ENCODE results near the gene NDUFAF8.

The NDUFAF8 gene

DNA sequence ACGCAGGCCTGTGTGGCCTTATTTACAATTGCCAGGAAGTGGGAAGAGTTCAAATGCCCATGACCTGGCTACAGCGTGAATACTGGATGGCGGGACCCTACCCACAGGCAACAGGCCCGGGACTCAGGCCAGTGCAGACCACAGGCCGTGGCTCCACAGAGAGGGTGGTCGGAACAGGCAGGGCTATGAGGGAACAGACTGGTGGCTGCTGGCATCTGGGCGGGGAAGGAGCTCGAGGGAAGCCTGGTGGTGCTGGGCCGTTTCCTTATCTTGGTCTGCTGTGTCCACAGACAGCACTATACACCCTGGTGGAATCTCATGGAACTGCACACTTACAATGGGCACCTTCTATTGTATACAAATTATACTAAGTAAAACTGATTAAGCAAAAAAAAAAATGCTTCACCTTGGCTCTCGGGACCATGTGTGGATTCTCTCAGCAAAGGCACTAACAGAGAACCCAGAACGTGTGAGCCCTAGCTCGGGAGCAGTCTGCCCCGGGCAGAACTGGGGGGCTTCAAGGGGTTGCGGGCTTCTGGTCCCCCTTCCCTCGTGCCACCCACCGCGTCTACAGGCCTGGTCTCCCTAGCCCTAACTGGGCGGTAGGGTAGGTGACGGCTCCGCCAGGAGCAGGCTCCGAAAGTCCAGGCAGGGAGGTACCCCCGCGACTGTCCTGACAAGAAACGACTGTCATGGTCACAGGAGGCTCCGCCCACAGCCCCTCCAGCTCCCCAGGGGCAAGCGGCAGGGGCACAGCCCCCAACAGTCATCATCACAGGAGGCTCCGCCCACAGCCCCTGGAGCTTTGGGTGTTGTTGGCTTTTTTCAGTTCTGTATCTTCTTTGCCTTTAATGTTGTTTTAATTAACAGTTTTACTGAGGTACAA is 38.2 kb upstream of the NDUFAF8 start:
- peak; percentile 39 for DNase-seq (ENCODE audit: low read depth, low spot score)

DNA sequence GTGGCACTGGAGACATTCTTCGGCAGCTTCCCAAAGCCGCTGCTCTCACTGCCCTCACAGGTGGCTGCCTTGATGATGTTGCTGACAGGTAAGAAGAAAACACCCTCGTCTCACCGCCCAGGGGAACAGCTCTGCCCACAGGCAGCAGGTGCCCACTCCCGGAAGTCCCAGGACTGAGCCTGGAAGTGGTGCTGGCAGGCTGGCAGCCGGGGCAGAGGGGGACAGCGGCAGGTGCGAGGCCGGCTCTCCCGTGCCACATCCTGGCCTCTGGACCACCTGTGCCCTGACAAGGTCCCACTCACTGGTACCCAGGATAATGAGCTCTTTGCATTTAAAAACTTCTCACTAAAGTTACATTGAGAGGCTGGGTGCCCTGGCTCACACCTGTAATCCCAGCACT is 36.8 kb upstream of the NDUFAF8 start:
- DNase-seq (ENCODE audit: low read depth, low spot score): no peak

DNA sequence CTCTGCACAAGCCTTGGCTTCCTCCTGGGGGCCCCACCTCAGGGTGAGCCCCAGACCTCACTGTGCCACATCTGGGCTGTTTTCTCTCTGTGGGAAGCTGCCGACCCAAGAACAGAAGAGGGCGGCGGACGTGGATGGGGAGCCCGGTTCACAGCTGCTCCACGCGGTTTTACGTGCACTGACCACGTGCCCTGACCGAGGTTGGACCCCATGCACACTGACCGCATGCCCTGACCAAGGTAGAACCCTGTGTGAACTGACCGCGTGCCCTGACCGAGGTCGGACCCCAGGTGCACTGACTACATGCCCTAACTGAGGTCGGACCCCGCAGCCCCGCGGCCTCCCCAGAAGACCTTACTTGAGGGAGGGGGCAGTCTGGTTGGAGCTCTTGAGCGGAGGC is 36.0 kb upstream of the NDUFAF8 start:
- no peak for DNase-seq (ENCODE audit: low read depth, low spot score)

DNA sequence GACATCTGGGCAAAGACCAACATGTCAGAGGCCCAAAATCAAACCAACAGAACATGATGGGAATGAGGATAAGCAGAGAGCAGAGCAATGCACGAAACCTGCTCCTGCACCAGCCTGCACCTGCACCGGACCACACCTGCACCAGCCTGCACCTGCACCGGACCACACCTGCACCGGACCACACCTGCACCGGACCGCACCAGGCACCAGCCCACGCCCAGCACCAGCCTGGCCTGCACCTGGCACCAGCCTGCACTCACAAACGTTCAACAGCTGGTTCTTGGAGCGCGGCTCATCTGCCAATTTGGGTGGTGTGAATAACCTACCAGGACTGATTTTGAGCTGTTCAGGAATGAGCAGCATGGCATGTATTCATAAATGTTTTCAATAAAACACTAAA is 34.5 kb upstream of the NDUFAF8 start:
- no peak for DNase-seq (ENCODE audit: low read depth, low spot score)

DNA sequence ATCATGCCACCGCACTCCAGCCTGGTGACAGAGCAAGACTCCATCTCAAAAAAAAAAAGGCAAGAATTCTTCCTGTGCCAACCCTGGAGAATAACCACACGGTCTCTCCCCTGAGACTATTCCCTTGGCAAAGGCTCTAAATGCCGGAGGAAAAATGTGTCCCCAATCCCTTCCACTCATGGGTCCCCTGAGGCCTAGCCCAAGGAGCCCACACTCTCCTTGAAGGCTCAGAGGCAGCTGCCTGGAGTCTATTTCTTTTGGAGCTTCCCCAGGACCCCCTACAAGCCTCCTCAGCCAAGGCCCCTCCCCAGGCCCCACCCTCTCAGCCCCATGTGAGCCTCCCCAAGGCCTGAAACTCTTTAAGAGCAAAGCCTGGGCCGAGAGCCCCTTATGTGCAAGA is 33.0 kb upstream of the NDUFAF8 start:
- DNase-seq (ENCODE audit: low read depth, low spot score): no peak

DNA sequence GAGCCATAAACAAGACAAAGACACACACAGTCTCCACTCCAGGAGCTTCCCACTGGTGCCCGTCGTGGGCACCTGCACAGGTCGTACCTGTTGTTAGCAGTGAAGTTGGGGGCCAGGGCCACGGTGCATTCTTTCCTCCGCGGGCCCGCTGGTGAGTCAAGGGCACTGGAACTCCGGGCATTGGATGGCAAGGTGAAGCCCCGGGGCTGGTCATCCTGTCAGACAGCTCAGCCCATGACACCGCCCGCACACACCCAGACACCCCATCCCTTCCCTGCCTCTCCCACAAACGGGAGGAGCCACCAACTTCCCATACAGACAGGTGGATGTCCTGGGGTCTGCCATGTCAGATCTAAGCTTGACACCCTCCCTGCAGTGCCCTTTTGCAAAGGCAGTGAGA is 32.5 kb upstream of the NDUFAF8 start:
- DNase-seq (ENCODE audit: low read depth, low spot score): no peak

DNA sequence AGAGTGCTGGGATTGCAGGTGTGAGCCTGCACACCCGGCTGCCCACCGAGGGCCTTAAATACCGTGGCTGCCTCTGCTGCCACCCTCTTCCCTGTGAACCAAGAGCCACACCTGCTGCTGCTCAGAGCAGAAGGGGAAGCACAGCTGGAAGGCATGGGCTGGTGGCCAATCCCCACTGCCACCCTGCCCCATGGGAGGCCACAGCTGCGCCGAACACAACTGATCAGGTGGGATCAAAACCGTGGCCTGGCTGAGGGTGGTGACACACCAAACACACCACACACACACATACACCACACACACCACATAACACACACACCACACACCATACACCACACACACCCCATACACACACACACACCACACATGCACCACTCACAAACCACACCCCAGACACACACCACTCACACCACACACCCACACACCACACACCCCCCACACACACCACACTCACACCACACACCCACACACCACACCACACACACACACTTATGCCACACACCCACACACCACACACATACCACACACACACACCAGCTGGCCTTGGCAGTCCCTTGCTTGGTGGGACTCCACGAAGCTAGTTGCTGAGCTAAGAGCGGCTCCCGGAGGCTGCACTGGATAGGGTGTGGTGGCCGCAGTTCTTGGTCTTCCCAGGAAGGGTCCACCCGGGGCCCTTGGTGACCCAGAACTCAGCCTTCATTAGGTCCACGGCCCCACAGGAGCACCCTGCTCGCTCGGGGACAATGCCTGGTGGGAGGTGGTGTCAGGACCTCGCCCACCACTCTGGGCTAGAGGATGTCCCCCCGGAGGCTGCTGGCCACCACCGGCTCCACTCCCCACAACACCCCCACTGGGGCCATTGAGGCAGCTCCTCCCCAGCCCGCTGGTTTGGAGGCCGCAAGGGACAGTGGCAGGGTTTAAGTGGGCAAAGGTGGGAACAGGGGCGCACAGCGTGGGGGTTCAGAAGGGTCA is 31.2 kb upstream of the NDUFAF8 start:
- DNase-seq (ENCODE audit: low read depth, low spot score): no peak

DNA sequence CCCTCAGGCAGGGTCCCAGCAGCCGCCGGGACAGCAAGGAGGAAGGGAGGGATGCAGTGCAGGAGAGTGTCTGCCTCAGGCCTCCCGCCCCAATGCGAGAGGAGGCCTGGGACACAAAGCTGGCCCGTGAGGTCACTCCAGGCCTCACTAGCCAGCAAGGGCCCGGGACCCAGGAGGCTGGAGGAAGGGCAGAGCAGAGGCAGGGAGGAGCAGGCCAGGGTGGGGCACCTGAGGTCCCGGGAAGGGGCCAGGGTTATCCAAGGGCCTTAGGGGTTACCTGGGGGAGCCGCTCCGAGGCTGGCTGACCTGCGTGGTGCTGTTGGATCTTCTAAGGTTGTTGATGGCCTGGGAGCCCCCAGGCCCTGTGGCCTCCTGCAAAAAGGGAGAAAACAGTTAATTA is 30.5 kb upstream of the NDUFAF8 start:
- DNase-seq (ENCODE audit: low read depth, low spot score): no peak

DNA sequence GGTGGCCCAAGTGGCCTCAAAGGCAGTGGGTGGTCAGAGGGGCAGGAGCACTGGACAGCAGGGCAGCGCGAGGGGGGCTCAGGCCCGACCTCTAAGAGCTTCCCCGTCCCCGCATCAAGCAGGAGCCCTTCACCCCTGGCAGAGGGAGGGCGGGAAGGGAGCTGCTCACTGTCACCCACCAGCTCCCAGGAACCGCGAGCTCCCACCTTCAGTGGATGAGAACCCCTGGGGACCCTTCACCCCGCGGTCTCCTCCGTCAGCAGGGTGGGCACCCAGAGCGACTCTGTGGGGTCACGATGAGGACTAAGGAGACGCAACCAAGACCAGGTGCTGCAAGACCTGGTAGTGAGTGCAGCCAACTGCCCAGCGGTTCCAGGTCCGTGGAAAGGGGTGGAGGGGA is 30.0 kb upstream of the NDUFAF8 start:
- DNase-seq (ENCODE audit: low read depth, low spot score): no peak

DNA sequence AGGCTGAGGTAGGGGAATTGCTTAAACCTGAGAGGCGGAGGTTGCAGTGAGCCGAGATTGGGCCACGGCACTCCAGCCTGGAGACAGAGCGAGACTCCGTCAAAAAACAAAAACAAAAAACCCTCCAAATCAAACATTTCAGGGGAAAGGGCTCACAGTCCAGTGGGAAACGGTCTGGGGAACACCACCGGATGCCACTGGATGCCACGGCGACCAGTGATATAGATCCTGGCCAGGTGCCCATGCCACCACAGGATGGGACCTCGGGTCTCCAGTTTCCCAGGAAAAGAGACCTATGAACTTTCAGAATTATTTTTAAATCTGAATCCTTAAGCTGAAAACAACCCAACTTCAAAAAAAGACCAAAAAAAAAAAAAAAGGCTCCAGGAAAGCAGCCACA is 28.7 kb upstream of the NDUFAF8 start:
- no peak for DNase-seq (ENCODE audit: low read depth, low spot score)

DNA sequence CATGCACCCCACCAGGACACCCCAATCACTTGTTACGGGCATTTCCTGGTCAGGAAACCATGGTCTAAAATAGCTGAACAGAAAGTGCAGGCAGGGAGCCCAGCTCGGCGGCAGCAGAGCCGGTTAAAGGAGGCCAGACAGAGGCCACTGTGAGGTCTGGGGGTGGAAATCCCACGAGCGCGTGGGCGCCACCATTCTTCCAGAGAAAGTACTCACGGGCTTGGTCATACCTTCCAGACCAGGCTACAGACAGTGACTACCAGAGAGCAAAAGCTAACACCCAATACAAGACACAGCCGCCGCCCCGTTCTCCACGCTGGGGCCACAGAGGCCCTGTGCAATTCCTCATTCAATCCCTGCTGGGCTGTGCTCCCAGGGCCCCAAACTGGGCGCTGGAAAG is 28.2 kb upstream of the NDUFAF8 start:
- no peak for DNase-seq (ENCODE audit: low read depth, low spot score)

DNA sequence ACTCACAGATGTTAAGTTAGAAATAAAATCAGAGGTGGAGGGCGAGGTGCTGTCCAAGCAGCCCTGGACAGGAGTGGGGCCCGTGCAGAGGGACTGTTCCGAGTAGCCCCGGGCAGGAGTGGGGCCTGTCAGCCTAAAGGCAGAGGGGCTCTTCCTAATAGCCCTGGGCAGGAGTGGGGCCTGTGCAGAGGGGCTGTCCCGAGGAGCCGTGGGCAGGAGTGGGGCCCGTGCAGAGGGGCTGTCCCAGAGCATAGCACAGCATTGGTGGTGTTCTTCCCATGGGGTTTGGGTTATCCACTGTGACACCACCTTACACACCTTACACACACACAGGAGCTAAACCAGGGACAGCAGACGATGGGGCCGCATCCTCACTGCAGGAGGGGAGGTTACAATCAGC is 26.8 kb upstream of the NDUFAF8 start:
- DNase-seq (ENCODE audit: low read depth, low spot score): no peak

DNA sequence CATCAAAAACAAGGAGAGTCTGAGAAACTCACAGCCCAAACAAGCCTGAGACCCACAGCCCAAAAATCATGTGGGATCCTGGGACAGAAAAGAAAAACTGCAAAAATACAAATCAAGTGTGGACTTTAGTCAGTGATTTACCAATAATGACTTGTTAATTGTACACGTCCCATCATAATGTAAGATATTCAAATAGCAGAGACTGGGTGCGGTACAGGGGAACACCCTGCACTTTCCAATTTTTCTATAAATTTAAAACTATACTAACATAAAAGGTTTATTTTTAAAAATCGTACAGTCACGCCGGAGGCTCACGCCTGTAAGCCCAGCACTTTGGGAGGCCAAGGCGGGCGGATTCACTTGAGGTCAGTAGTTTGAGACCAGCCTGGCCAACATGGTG is 25.1 kb upstream of the NDUFAF8 start:
- DNase-seq (ENCODE audit: low read depth, low spot score): no peak

DNA sequence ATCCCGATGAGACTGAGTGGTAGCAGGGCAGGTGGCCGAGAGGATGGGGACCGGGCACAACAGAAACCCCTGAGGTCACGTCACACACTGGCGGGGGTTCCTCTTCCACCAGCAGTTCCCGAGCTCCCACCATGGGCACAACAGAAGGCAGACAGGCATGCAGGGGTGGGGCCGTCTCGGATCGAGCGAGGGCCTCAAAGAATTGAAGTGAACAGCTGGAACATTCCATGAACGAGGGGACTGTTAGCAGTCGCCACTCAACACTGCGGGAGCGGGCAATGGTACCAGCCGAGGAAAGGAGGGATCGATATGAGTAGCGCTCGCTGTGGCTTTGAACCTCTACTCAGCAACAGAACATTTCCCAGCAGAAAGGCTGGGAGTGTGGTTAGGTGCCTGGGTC is 21.6 kb upstream of the NDUFAF8 start:
- no peak for DNase-seq (ENCODE audit: low read depth, low spot score)

DNA sequence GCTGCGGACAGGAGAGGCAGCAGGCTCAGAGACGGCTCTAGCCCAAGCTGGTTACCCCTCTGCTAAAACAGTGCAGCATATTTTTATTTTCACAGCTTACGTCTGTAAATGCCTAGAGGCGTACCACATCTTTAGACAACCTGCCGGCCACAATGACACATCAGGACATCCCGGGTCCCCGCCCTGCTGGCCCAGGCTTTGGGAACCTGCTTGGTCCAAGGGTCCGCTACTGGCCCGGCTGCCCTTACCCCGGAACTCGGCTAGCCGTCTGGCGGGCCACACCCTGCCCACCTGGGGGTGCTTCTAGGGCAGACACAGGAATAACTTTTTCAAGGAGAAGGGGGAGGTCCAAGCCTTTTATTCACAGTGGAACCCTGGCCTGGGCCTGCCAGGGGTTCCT is 20.7 kb upstream of the NDUFAF8 start:
- DNase-seq (ENCODE audit: low read depth, low spot score): no peak

DNA sequence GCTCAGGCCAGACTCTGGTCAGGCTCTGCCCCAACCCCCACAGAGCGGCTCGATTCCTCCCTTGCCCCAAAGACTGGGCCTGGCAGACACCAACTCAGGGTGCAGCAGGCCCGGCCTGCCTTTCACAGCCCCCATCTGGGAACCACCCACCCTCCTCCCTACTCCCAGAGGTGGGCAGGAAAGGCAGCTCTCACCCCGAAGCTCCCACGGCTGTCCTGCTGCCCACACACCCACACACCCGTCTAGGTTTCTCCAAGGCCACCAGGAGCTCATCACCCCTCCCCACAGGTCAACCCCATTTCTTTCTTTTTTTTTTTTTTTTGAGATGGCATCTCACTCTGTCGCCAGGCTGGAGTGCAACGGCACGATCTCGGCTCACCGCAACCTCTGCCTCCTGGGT is 20.1 kb upstream of the NDUFAF8 start:
- DNase-seq (ENCODE audit: low read depth, low spot score): no peak

DNA sequence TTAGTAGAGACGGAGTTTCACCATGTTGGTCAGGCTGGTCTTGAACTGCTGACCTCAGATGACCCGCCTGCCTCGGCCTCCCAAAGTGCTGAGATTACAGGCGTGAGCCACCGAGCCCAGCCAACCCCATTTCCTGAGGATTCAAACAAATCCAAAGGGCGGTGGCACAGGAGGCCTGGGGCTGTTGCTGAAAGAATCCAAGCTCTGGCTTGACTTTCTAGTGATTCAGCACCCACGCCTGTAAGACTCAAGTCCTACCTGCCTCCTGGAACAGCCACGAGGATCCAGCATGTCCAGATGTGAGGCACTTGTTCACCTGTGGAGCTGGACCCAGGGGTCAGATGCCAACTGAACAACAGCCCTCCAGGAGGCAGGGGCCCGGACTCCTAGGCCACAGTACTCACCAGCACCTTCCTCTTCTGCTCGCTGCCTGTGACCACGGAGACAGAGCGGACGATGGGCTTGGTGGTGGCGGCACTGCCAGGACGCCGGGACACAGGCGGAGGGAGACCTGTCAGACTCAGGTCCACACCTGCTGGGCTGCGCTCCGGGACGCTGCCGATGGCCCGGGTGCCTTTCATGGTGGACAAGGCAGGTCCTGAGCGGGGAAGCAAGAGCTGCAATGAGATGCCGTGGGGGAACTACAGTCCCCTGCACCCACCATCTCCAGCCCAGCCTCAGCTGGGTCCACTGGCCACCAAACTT is 19.5 kb upstream of the NDUFAF8 start:
- DNase-seq (ENCODE audit: low read depth, low spot score): no peak

DNA sequence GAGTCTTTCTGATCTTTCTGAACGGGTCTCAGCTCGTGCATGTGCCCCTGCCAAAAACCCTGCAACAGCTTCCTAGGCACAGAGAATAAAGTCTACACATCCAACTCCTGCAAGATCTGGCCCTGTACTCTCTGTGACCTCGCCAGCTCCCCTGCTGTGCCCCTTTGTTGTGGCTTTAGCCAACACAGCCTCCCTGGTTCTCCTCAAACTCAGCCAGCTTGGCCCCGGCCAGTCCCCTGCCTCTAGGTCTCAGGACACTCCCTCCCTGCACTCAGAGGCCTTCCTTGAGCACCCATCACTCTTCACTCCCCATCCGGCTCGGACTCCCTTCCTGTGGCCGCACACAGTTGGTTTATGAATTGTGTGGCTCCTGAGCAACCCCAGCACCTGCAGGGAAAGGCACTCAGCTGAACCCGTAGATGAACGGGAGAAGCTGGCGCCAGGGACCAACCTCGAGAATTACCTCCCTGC is 17.7 kb upstream of the NDUFAF8 start:
- DNase-seq (ENCODE audit: low read depth, low spot score): no peak

DNA sequence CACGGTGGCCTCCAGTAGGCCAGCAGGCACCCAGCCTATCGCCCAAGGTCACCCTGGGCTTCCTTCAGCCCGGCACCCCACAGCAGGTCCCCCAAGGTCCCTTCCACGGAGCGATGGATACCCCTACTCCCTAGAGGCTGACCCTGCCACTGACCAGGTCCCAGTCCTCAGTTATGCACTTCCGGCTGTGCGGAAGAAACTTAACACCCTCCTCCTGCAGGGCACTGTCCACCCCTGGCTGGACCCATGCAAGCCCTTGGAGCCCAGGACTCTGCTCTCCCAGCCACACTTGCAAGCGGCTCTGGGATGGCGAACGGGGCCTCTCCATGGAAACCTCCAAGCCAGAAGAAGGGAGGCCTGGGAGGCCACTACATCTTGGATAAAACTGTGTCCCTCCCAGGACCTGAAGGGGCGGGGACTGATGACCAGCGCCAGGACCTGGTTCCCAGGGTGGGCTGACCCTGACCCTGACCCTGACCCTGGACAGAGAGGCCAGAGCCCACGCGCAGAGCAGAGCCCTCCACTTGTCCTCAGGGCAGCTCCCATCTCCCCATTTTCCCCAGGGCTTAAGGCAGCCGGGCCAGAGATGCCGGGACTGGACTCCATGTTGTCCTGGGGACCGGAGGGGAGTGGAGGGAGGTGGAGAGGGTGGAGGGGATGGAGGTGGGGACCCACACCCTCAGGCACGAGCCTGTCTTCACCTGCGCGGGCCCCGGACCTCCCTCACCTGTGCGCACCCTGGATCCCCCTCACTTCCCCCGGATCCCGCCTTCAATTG is 17.1 kb upstream of the NDUFAF8 start:
- no peak for DNase-seq (ENCODE audit: low read depth, low spot score)

DNA sequence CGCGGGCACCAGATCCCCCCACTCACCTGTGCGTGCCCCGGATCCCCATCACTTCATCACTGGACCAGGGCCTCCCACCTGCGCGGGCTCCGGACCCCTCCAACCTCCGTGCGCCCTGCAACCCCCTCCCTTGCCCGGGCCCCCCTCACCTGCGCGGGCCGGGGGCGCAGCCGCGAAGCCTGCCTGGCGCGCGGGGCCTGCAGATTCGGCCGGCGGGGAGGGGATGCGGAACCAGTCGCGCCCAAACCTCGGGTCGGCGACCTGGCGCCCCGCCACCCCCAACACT is 16.6 kb upstream of the NDUFAF8 start:
- no peak for DNase-seq (ENCODE audit: low read depth, low spot score)

All from smooth muscle cell of the brain vasculature (primary cell).